ENCODE data around the gene ZNF829. TPM values are rescaled to one million over a fixed set of nuclear protein-coding genes. Genes with fewer than 3 reads are reported as not detected.

ZNF829 gene
- total and polyA plus RNA-seq, 2 of the 4 experiments (the other 2 are of a cell fraction) = 0.58 to 3.0 TPM

GRCh38 chr19:36898422-36898821 is 17.7 kb downstream of the ZNF829 start:
- no peak overlapping the region for H3K9ac ChIP-seq (ENCODE audit: low read depth, low read length)
- POLR2A ChIA-PET (ENCODE audit: unreplicated experiment) = no interaction called here

More at GRCh38 chr19:36898422-36898821, 17.7 kb downstream of the ZNF829 start:
- WGBS, 2 experiments (ENCODE audit: extremely low coverage in 2 of 2, insufficient read length in 1 of 2) = no CpG with 5 or more reads among the region's 4 CpGs
- Histone ChIP-seq H3K14ac (replicated peaks; ENCODE audit: low read depth, low read length) (no peak overlapping the region), H4K20me1 (ENCODE audit: insufficient read depth, low read length) (no peaks in the 10 kb centered on the region), H3K27me3 (ENCODE audit: control insufficient read depth, insufficient read depth, low read length) (no peaks in the 10 kb centered on the region), H2AFZ (replicated peaks; ENCODE audit: low read length, poor library complexity) (no peak overlapping the region), H3K4me1 (ENCODE audit: control insufficient read depth, insufficient read depth, low read length) (no peaks in the 10 kb centered on the region), H3K36me3 (ENCODE audit: control insufficient read depth, insufficient read depth, low read length) (peaks cover 20% of the 10 kb centered on the region), H4K8ac (ENCODE audit: low read depth in 2 of 2, low read length in 2 of 2) (no peak overlapping the region), H2BK120ac (ENCODE audit: low read depth, low read length) (no peak overlapping the region), H2BK5ac (ENCODE audit: low read depth, low read length, poor library complexity, severe bottlenecking) (no peak overlapping the region), H3K4ac (ENCODE audit: low read depth, low read length) (no peak overlapping the region), H3K56ac (ENCODE audit: extremely low read depth, insufficient read depth, low read length) (no peak overlapping the region), H4K91ac (ENCODE audit: insufficient read depth, low read depth, low read length) (no peak overlapping the region), H2AK9ac (replicated peaks; ENCODE audit: low read depth, low read length, poor library complexity) (no peak overlapping the region), H4K5ac (ENCODE audit: low read depth, low read length) (no peak overlapping the region), H2BK20ac (ENCODE audit: low read depth, low read length) (no peak overlapping the region), H3K18ac (ENCODE audit: low read depth, low read length) (no peak overlapping the region), H3K79me1 (ENCODE audit: low read depth in 1 of 2, low read length in 2 of 2) (0 out of 4 replicates have a peak, but pooled peaks cover 0 to 3% of the 10 kb centered on the region in 2 experiments), H2BK15ac (ENCODE audit: low read depth, low read length) (no peak overlapping the region), H3K4me3 (ENCODE audit: insufficient read depth, low read depth, low read length) (no peak overlapping the region), H3K4me2 (ENCODE audit: low read depth, low read length) (no peak overlapping the region), H3K9me1 (ENCODE audit: insufficient read depth, low read length) (no peaks in the 10 kb centered on the region), H3K9me3 (ENCODE audit: control insufficient read depth, insufficient read depth, low read length) (peaks cover 54% of the 10 kb centered on the region), H3K23ac (ENCODE audit: low read depth, low read length) (no peak overlapping the region), H2AK5ac (ENCODE audit: low read depth, low read length) (no peak overlapping the region), H3K27ac (ENCODE audit: insufficient read depth, low read length) (no peak overlapping the region)
- CTCF ChIA-PET = no interaction called here
- ATAC-seq (ENCODE audit: low read depth) = no peak
- no peak for DNase-seq
- in situ Hi-C loops (cut with MboI; ENCODE audit: low sequenced_read_pairs) = no loop called here
- no TSS peak for BruUV-seq (replicated peaks)
- no peak for TF ChIP-seq BHLHE40 (IDR thresholded peaks at IDR 0.05; ENCODE audit: low read depth, low read length)
- dilution Hi-C loops (cut with HindIII; ENCODE audit: low sequenced_read_pairs, unreplicated experiment) = no loop called here
- intact Hi-C loops (cut with micrococcal nuclease) = no loop called here
